Fibroblast of skin of left biceps (primary cell): ENCODE measurements around the gene EML1.
A peak's percentile ranks its signal among the peaks of the same experiment; 100 is the strongest.

ENCODE experiments used
- DNase-seq, 2 experiments: peaks; one replicate each; pipeline ENCODE4 v3.0.0-alpha.2; 2013; ENCODE audit warnings: low read depth in 2 of 2

The EML1 gene

GRCh38 chr14:99966037-99966835 is 173.0 kb downstream of the EML1 start:
- no peak for DNase-seq

GRCh38 chr14:99966912-99967311 is 173.7 kb downstream of the EML1 start:
- DNase-seq, result no peak

- DNase-seq, result peak; percentile 89 to 90
Observed at GRCh38 chr14:99968191-99968920, 175.1 kb downstream of the EML1 start.

- peak; percentile 21 to 31 for DNase-seq
Observed at GRCh38 chr14:99968941-99969340, 175.7 kb downstream of the EML1 start.

GRCh38 chr14:99969673-99970322 is 176.6 kb downstream of the EML1 start:
- DNase-seq, result no peak

GRCh38 chr14:99971087-99971940 is 178.1 kb downstream of the EML1 start:
- peak; percentile 65 to 76 for DNase-seq

GRCh38 chr14:99971941-99972747 is 178.9 kb downstream of the EML1 start:
- no peak for DNase-seq

GRCh38 chr14:99972748-99973466 is 179.7 kb downstream of the EML1 start:
- DNase-seq, result no peak

- DNase-seq, result no peak
Observed at GRCh38 chr14:99975190-99975589, 182.0 kb downstream of the EML1 start.

- no peak for DNase-seq
Observed at GRCh38 chr14:99976021-99976420, 182.8 kb downstream of the EML1 start.

- no peak for DNase-seq
Observed at GRCh38 chr14:99976681-99977080, 183.5 kb downstream of the EML1 start.

GRCh38 chr14:99980299-99980698 is 187.1 kb downstream of the EML1 start:
- no peak for DNase-seq

- no peak for DNase-seq
Observed at GRCh38 chr14:99981806-99982205, 188.6 kb downstream of the EML1 start.

GRCh38 chr14:99982537-99983250 is 189.5 kb downstream of the EML1 start:
- DNase-seq, result peak; percentile 31 to 34

GRCh38 chr14:99983251-99984015 is 190.2 kb downstream of the EML1 start:
- DNase-seq, result no peak

- no peak for DNase-seq
Observed at GRCh38 chr14:99984036-99984435, 190.8 kb downstream of the EML1 start.

- DNase-seq, result peak; percentile 81 to 82
Observed at GRCh38 chr14:99986396-99986795, 193.2 kb downstream of the EML1 start.

- no peak for DNase-seq
Observed at GRCh38 chr14:99989032-99989431, 195.8 kb downstream of the EML1 start.
